HEK293 (cell line): ENCODE measurements around the gene CEP72.

ENCODE experiments used
- CTCF ChIA-PET: fragments of 350-600 bp; formaldehyde crosslinking; extraction: SDS; loops from one replicate; lab custom pipeline; 2021; ENCODE audit warnings: antibody characterized with exemption; lab: Yijun Ruan, JAX
- POLR2A ChIA-PET: fragments of 300-600 bp; formaldehyde crosslinking; extraction: SDS; loops from one replicate; lab custom pipeline; 2020; ENCODE audit warnings: antibody characterized with exemption, inconsistent platforms; lab: Yijun Ruan, JAX
- H3K27ac ChIP-seq: fragments of 200-500 bp; sonication (Bioruptor generic); 2 replicates; pipeline ENCODE4 v1.5.1; 2014; ENCODE audit warnings: low read depth, low read length, control low read depth, inconsistent platforms; ENCODE audit errors: extremely low read depth
- H3K36me3 ChIP-seq, 2 experiments: fragments of 200-500 bp in 1 of 2; sonication (Bioruptor generic) in 1 of 2; 1 replicate in 1 of 2; 2 replicates in 1 of 2; pipeline ENCODE4 v1.5.1; 2014 to 2017; ENCODE audit warnings: inconsistent platforms in 2 of 2, low read length in 2 of 2; ENCODE audit not compliant: control insufficient read depth in 2 of 2, insufficient read depth in 1 of 2
- H3K4me1 ChIP-seq: fragments of 200-500 bp; sonication (Bioruptor generic); 2 replicates; pipeline ENCODE4 v1.5.1; 2014; ENCODE audit warnings: mild to moderate bottlenecking, low read length, inconsistent platforms; ENCODE audit not compliant: control insufficient read depth, insufficient read depth
- H3K4me3 ChIP-seq: 2 replicates; pipeline ENCODE4 v1.5.1; 2011; ENCODE audit warnings: low read depth, mild to moderate bottlenecking, control low read depth, low read length, moderate library complexity
- H3K9me3 ChIP-seq: fragments of 200-500 bp; sonication (Bioruptor generic); 2 replicates; pipeline ENCODE4 v1.5.1; 2014; ENCODE audit warnings: low read depth, low read length, inconsistent platforms; ENCODE audit not compliant: control insufficient read depth, insufficient read depth
- GLIS1 ChIP-seq: fragments of 450-650 bp; formaldehyde crosslinking; IDR thresholded peaks from 2 replicates; pipeline ENCODE4 v1.5.1; 2016; ENCODE audit warnings: missing biosample characterization, missing genetic modification characterization
- OVOL3 ChIP-seq: fragments of 450-650 bp; formaldehyde crosslinking; IDR thresholded peaks from 2 replicates; pipeline ENCODE4 v1.5.1; 2016; ENCODE audit warnings: missing biosample characterization, missing genetic modification characterization
- ZBTB21 ChIP-seq: fragments of 450-650 bp; formaldehyde crosslinking; IDR thresholded peaks from 2 replicates; pipeline ENCODE4 v1.5.1; 2017; ENCODE audit warnings: missing biosample characterization, missing genetic modification characterization
- ZFHX2 ChIP-seq: fragments of 450-650 bp; formaldehyde crosslinking; conservative IDR thresholded peaks from 2 replicates; pipeline ENCODE4 v1.5.1; 2016; ENCODE audit warnings: missing biosample characterization, missing genetic modification characterization
- ZNF274 ChIP-seq, 2 experiments: fragments of 200-500 bp in 1 of 2; fragments of 450-650 bp in 1 of 2; sonication (Bioruptor generic) in 1 of 2; formaldehyde crosslinking in 1 of 2; IDR thresholded peaks; 2 replicates each; pipeline versions ENCODE4 v1.5.1 to v1.6.1; 2014 to 2016; ENCODE audit warnings: borderline replicate concordance in 1 of 2, inconsistent platforms in 1 of 2, low read length in 1 of 2, missing biosample characterization in 1 of 2, missing genetic modification characterization in 1 of 2
- ZNF324 ChIP-seq: fragments of 450-650 bp; formaldehyde crosslinking; IDR thresholded peaks from 2 replicates; pipeline ENCODE4 v1.5.1; 2016; ENCODE audit warnings: missing biosample characterization, missing genetic modification characterization
- ZNF37A ChIP-seq: fragments of 450-650 bp; IDR thresholded peaks from 2 replicates; pipeline ENCODE4 v1.5.1; 2018; ENCODE audit warnings: missing biosample characterization, missing genetic modification characterization
- ZNF600 ChIP-seq: fragments of 450-650 bp; formaldehyde crosslinking; IDR thresholded peaks from 2 replicates; pipeline ENCODE4 v1.5.1; 2016; ENCODE audit warnings: missing biosample characterization, missing genetic modification characterization
- ZSCAN16 ChIP-seq: fragments of 450-650 bp; formaldehyde crosslinking; IDR thresholded peaks from 2 replicates; pipeline ENCODE4 v1.5.1; 2016; ENCODE audit warnings: missing biosample characterization, missing genetic modification characterization
- TF ChIP-seq, protein P1 (sequence below): fragments of 450-650 bp; formaldehyde crosslinking; IDR thresholded peaks from 2 replicates; pipeline ENCODE4 v1.5.1; 2016; ENCODE audit warnings: missing biosample characterization, missing genetic modification characterization, low read depth
- TF ChIP-seq, protein P2 (sequence below): fragments of 450-650 bp; formaldehyde crosslinking; IDR thresholded peaks from 2 replicates; pipeline ENCODE4 v1.5.1; 2017; ENCODE audit warnings: missing biosample characterization, missing genetic modification characterization
- TF ChIP-seq, protein P3 (sequence below): fragments of 450-650 bp; formaldehyde crosslinking; IDR thresholded peaks from 2 replicates; pipeline ENCODE4 v1.5.1; 2016; ENCODE audit warnings: missing biosample characterization, missing genetic modification characterization

Gene CEP72

DNA sequence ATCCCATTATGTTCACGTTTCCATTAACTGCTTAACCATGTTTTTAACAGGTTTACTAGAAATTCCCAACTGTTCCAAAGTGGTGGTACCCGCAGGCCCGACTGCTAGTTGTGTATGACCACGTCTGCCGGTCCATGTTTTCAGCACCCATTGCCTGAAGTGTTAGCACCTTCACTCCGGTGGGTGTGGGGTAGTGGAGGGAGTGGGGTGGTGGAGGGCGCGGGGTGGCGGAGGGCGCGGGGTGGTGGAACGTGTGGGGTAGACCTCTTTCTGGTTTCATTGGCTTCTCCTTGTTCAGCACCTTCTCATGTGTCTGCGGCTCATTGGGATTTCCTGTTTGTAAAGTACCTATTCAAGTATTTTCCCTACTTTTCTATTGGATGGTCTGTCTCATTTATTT, 43.3 kb downstream of the CEP72 start:
- H3K4me3 ChIP-seq: no peak overlapping the region
- CTCF ChIA-PET: interaction anchor here (1.4 to 3.5 kb wide), 2 partner anchors 14 kb away, joined by 8 to 19 read pairs; no protein-coding TSS in a partner anchor

GRCh38 chr5:657570-657969, 45.4 kb downstream of the CEP72 start:
- H3K9me3 ChIP-seq: no peaks in the 10 kb centered on the region
- CTCF ChIA-PET: interaction anchor here (0.6 to 3.5 kb wide), 3 partner anchors 12 to 18 kb away, joined by 4 to 19 read pairs (median 5); no protein-coding TSS in a partner anchor
- TF ChIP-seq ZNF600 (tag by site-specific recombination): 0 out of 2 replicates have a peak, but pooled peaks have one; percentile 47
- TF ChIP-seq ZSCAN16: no peak
- TF ChIP-seq, all 188 proteins: peak for 1
- POLR2A ChIA-PET: interaction anchor here (1.5 kb wide), 1 partner anchor 12 kb away, joined by 4 read pairs; no protein-coding TSS in a partner anchor
- no peak overlapping the region for H3K4me3 ChIP-seq
- peaks cover 43 to 92% of the 10 kb centered on the region in 2 experiments for H3K36me3 ChIP-seq
- H3K27ac ChIP-seq: no peak overlapping the region
- no peaks in the 10 kb centered on the region for H3K4me1 ChIP-seq

More for the DNA sequence above, 43.3 kb downstream of the CEP72 start:
- no peaks in the 10 kb centered on the region for H3K4me1 ChIP-seq
- H3K27ac ChIP-seq: no peak overlapping the region
- H3K9me3 ChIP-seq: no peaks in the 10 kb centered on the region
- no peak for TF ChIP-seq ZNF37A
- TF ChIP-seq, protein P1, sequence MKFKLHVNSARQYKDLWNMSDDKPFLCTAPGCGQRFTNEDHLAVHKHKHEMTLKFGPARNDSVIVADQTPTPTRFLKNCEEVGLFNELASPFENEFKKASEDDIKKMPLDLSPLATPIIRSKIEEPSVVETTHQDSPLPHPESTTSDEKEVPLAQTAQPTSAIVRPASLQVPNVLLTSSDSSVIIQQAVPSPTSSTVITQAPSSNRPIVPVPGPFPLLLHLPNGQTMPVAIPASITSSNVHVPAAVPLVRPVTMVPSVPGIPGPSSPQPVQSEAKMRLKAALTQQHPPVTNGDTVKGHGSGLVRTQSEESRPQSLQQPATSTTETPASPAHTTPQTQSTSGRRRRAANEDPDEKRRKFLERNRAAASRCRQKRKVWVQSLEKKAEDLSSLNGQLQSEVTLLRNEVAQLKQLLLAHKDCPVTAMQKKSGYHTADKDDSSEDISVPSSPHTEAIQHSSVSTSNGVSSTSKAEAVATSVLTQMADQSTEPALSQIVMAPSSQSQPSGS: no peak
- TF ChIP-seq, protein P2, sequence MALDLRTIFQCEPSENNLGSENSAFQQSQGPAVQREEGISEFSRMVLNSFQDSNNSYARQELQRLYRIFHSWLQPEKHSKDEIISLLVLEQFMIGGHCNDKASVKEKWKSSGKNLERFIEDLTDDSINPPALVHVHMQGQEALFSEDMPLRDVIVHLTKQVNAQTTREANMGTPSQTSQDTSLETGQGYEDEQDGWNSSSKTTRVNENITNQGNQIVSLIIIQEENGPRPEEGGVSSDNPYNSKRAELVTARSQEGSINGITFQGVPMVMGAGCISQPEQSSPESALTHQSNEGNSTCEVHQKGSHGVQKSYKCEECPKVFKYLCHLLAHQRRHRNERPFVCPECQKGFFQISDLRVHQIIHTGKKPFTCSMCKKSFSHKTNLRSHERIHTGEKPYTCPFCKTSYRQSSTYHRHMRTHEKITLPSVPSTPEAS (tag by site-specific recombination): no peak
- TF ChIP-seq ZBTB21 (tag by site-specific recombination): no peak
- TF ChIP-seq ZFHX2 (tag by site-specific recombination): no peak
- TF ChIP-seq ZNF274 (IDR thresholded peaks at IDR 0.05; ENCODE audit: low read length): no peak
- TF ChIP-seq ZNF274 (tag by site-specific recombination; IDR thresholded peaks at IDR 0.05; ENCODE audit: borderline replicate concordance): no peak
- TF ChIP-seq OVOL3 (tag by site-specific recombination): no peak
- TF ChIP-seq, protein P3, sequence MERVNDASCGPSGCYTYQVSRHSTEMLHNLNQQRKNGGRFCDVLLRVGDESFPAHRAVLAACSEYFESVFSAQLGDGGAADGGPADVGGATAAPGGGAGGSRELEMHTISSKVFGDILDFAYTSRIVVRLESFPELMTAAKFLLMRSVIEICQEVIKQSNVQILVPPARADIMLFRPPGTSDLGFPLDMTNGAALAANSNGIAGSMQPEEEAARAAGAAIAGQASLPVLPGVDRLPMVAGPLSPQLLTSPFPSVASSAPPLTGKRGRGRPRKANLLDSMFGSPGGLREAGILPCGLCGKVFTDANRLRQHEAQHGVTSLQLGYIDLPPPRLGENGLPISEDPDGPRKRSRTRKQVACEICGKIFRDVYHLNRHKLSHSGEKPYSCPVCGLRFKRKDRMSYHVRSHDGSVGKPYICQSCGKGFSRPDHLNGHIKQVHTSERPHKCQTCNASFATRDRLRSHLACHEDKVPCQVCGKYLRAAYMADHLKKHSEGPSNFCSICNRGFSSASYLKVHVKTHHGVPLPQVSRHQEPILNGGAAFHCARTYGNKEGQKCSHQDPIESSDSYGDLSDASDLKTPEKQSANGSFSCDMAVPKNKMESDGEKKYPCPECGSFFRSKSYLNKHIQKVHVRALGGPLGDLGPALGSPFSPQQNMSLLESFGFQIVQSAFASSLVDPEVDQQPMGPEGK (tag by site-specific recombination): no peak
- TF ChIP-seq, all 188 proteins: peak for 0
- POLR2A ChIA-PET: no interaction called here
- peaks cover 43 to 85% of the 10 kb centered on the region in 2 experiments for H3K36me3 ChIP-seq

DNA sequence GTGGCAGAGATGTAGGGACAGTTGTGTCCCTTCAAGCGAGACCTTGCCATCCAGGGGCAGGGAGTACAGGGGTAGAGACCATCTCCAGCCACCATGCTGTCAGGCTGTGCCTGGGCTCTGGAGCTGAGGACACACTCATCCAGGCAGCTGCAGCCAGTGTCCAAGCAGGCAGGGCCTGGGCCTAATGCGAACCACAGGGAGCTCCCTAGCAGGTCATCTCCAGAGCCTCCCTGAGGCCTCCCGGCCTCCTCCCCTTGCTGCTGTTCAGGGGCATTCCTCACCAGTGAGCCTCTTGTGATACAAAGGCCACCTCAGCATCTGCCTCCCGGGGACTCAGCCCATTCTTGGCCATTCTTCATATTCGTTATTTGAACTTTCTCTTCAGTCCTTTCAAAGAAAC, 46.0 kb downstream of the CEP72 start:
- peaks cover 43 to 92% of the 10 kb centered on the region in 2 experiments for H3K36me3 ChIP-seq
- no peak overlapping the region for H3K4me3 ChIP-seq
- ChIA-PET CTCF (interaction anchor here (0.5 to 3.5 kb wide), 6 partner anchors 11 to 668 kb away, joined by 3 to 19 read pairs (median 4); no protein-coding TSS in a partner anchor), POLR2A (interaction anchor here (1.5 kb wide), 1 partner anchor 11 kb away, joined by 4 read pairs; no protein-coding TSS in a partner anchor)
- peak; percentile 23; the same call in 1 of the 2 replicates for TF ChIP-seq GLIS1 (tag by site-specific recombination)
- no peak for TF ChIP-seq ZNF324 (tag by site-specific recombination)
- no peaks in the 10 kb centered on the region for H3K9me3 ChIP-seq
- no peaks in the 10 kb centered on the region for H3K4me1 ChIP-seq
- no peak overlapping the region for H3K27ac ChIP-seq
